ENCODE results near the gene MYBPHL. TPM values are rescaled to one million over a fixed set of nuclear protein-coding genes. Genes with fewer than 3 reads are reported as not detected.

Gene MYBPHL
- total and polyA plus RNA-seq, 4 donors: 0.34 to 3.3 (median 1.4) TPM

DNA sequence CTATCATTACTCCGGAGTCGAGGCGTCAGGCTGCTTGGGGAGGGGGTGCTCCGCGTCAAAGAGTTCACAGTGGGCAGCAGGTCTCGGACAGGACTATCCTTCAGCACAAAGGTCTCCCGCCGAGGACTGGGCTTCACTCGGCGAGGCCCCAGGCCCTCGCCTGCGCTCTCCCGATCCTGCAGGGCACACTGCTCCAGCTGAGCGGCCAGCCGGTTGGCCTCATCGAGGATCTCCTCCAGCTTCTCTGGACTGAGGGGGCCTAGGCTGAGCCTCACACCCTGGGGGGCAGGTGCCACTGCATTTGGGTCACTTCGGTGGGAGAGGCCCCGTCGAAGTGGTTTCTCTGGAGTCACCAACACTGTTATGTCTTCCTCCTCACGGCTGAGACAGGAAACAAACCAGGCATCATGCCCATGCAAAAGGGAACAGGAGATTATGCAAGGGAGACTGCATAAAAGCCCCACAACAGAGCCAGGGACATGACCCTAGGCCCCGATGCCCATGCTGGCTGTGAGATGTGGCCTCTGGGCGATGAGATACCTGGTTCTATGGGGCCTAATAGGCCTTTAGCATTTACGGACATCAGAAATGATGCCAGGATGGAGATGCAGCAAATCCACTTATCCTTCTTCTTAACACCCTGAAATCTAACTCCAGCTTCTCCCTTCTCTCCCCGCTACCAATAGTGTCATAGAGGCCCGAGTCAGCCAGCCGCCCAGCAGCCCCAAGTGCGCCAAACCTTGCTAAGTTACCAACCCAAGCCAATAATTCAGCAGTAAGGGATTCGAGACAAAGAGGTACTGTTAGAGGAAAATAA is 24.9 kb downstream of the MYBPHL start:
- DNase-seq (peak in 2 of 3 donors; percentile 39 to 45), ATAC-seq (ENCODE audit: insufficient read depth, low FRiP score) (no peak)
- TF ChIP-seq, protein P1, sequence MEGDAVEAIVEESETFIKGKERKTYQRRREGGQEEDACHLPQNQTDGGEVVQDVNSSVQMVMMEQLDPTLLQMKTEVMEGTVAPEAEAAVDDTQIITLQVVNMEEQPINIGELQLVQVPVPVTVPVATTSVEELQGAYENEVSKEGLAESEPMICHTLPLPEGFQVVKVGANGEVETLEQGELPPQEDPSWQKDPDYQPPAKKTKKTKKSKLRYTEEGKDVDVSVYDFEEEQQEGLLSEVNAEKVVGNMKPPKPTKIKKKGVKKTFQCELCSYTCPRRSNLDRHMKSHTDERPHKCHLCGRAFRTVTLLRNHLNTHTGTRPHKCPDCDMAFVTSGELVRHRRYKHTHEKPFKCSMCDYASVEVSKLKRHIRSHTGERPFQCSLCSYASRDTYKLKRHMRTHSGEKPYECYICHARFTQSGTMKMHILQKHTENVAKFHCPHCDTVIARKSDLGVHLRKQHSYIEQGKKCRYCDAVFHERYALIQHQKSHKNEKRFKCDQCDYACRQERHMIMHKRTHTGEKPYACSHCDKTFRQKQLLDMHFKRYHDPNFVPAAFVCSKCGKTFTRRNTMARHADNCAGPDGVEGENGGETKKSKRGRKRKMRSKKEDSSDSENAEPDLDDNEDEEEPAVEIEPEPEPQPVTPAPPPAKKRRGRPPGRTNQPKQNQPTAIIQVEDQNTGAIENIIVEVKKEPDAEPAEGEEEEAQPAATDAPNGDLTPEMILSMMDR (IDR thresholded peaks at IDR 0.05; ENCODE audit: control extremely low read depth, extremely low read depth): no peak
- Histone ChIP-seq H3K27ac (ENCODE audit: low read depth in 1 of 2, low read length in 1 of 2) (peak overlapping the region in 1 of 2 donors; percentile 49), H3K9ac (ENCODE audit: insufficient read depth in 1 of 2, low read length in 2 of 2) (peak overlapping the region; percentile 37 to 75), H3K4me3 (no peak overlapping the region), H3K4me1 (ENCODE audit: control insufficient read depth in 5 of 5, insufficient read depth in 5 of 5, low read length in 5 of 5) (peaks cover 0 to 32% (median 12%) of the 10 kb centered on the region in 5 donors), H3K27me3 (ENCODE audit: control insufficient read depth in 3 of 3, insufficient read depth in 3 of 3, low read length in 2 of 3) (no peaks in the 10 kb centered on the region), H3K9me3 (ENCODE audit: control insufficient read depth in 4 of 4, insufficient read depth in 3 of 4, low read length in 3 of 4) (no peaks in the 10 kb centered on the region), H3K36me3 (ENCODE audit: control insufficient read depth in 4 of 4, insufficient read depth in 4 of 4, low read length in 4 of 4) (peaks cover 0 to 16% (median 6%) of the 10 kb centered on the region in 4 donors)
- WGBS, 2 donors: 57 to 58% methylated on average over 28 of the region's 28 CpGs

DNA sequence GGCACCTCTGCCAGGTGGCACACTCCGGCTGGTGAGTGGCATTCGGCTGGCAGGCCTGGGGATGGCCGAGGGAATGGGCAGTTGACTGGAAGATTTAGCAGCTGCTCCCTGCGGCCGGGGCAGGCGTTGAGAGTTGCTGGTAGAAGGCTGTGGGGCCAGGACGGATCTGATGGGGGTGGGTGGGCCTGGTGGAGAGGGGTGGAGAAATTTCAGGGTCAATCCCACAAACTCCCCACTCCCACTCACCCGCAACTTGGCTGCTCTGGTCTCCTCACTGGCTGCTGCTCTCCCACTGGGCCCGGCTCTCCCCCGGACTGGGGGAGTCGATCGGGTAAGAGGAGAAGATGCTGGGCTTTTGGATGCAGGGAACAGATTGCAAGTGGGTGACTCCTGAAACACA is 25.9 kb downstream of the MYBPHL start:
- 95 to 97% methylated on average over 12 of the region's 12 CpGs for WGBS, 2 donors
- TF ChIP-seq, protein P1 (IDR thresholded peaks at IDR 0.05; ENCODE audit: control extremely low read depth, extremely low read depth): no peak
- Histone ChIP-seq H3K36me3 (ENCODE audit: control insufficient read depth in 4 of 4, insufficient read depth in 4 of 4, low read length in 4 of 4) (peaks cover 0 to 16% (median 6%) of the 10 kb centered on the region in 4 donors), H3K9ac (ENCODE audit: insufficient read depth in 1 of 2, low read length in 2 of 2) (no peak overlapping the region), H3K27me3 (ENCODE audit: control insufficient read depth in 3 of 3, insufficient read depth in 3 of 3, low read length in 2 of 3) (no peaks in the 10 kb centered on the region), H3K27ac (ENCODE audit: low read depth in 1 of 2, low read length in 1 of 2) (no peak overlapping the region), H3K4me3 (no peak overlapping the region), H3K9me3 (ENCODE audit: control insufficient read depth in 4 of 4, insufficient read depth in 3 of 4, low read length in 3 of 4) (no peaks in the 10 kb centered on the region), H3K4me1 (ENCODE audit: control insufficient read depth in 5 of 5, insufficient read depth in 5 of 5, low read length in 5 of 5) (peaks cover 0 to 32% (median 14%) of the 10 kb centered on the region in 5 donors)
- ATAC-seq (ENCODE audit: insufficient read depth, low FRiP score): no peak
- DNase-seq: no peak

- Histone ChIP-seq H3K9ac (ENCODE audit: insufficient read depth in 1 of 2, low read length in 2 of 2) (no peak overlapping the region), H3K4me3 (no peak overlapping the region), H3K36me3 (ENCODE audit: control insufficient read depth in 4 of 4, insufficient read depth in 4 of 4, low read length in 4 of 4) (peaks cover 0 to 16% (median 6%) of the 10 kb centered on the region in 4 donors), H3K27me3 (ENCODE audit: control insufficient read depth in 3 of 3, insufficient read depth in 3 of 3, low read length in 2 of 3) (no peaks in the 10 kb centered on the region), H3K9me3 (ENCODE audit: control insufficient read depth in 4 of 4, insufficient read depth in 3 of 4, low read length in 3 of 4) (no peaks in the 10 kb centered on the region), H3K27ac (ENCODE audit: low read depth in 1 of 2, low read length in 1 of 2) (no peak overlapping the region), H3K4me1 (ENCODE audit: control insufficient read depth in 5 of 5, insufficient read depth in 5 of 5, low read length in 5 of 5) (peaks cover 0 to 44% (median 15%) of the 10 kb centered on the region in 5 donors)
- WGBS, 2 donors: 89 to 94% methylated on average over 5 of the region's 5 CpGs
- no peak for DNase-seq
- ATAC-seq (ENCODE audit: insufficient read depth, low FRiP score): no peak
- TF ChIP-seq, protein P1 (IDR thresholded peaks at IDR 0.05; ENCODE audit: control extremely low read depth, extremely low read depth): no peak
These were observed 27.1 kb downstream of the MYBPHL start for GRCh38 chr1:109279615-109280278.
